IMR-90 (cell line): ENCODE data around the gene CYYR1. TPM values are rescaled to one million over a fixed set of nuclear protein-coding genes. Genes with fewer than 3 reads are reported as not detected.

Source experiments
- ATAC-seq: fragments of 200-7000 bp; cut with Tn5 transposase; 2 replicates; pipeline ENCODE4 v1.9.1; 2020; ENCODE audit warnings: low read depth, mild to moderate bottlenecking, moderate library complexity
- BruUV-seq: library from RNA; stranded (reverse); fragments of 400-500 nt; replicated peaks from 2 replicates; lab custom pipeline; 2021; lab: Mats Ljungman, UMichigan
- CTCF ChIA-PET: fragments of 300-600 bp; formaldehyde crosslinking; extraction: SDS; loops from one replicate; lab custom pipeline; 2021; ENCODE audit warnings: antibody characterized with exemption; lab: Yijun Ruan, JAX
- POLR2A ChIA-PET: fragments of 300-600 bp; sonication (Branson Sonifier 250); formaldehyde crosslinking; loops from one replicate; lab custom pipeline; 2022; ENCODE audit warnings: antibody characterized with exemption; ENCODE audit not compliant: unreplicated experiment; lab: Charles Lee
- DNase-seq: peaks from one replicate; pipeline ENCODE4 v3.0.0; 2013
- H2AFZ ChIP-seq: replicated peaks from 2 replicates; pipeline ENCODE3; 2013; ENCODE audit warnings: low read length, mild to moderate bottlenecking; ENCODE audit not compliant: poor library complexity
- H2AK5ac ChIP-seq: 2 replicates; pipeline ENCODE4 v1.6.1; 2013; ENCODE audit warnings: low read depth, low read length, inconsistent platforms
- H2AK9ac ChIP-seq: replicated peaks from 2 replicates; pipeline ENCODE3; 2013; ENCODE audit warnings: mild to moderate bottlenecking, low read depth, low read length, moderate library complexity; ENCODE audit not compliant: poor library complexity
- H2BK120ac ChIP-seq: 2 replicates; pipeline ENCODE4 v1.6.1; 2013; ENCODE audit warnings: low read depth, low read length, inconsistent platforms
- H2BK15ac ChIP-seq: 3 replicates; pipeline ENCODE4 v1.6.1; 2013; ENCODE audit warnings: low read depth, low read length, inconsistent platforms
- H2BK20ac ChIP-seq: 2 replicates; pipeline ENCODE4 v1.6.1; 2013; ENCODE audit warnings: low read depth, mild to moderate bottlenecking, inconsistent platforms, low read length, moderate library complexity
- H2BK5ac ChIP-seq: 2 replicates; pipeline ENCODE4 v1.6.1; 2013; ENCODE audit warnings: mild to moderate bottlenecking, low read depth, low read length, inconsistent platforms; ENCODE audit not compliant: poor library complexity, severe bottlenecking
- H3K14ac ChIP-seq: replicated peaks from 2 replicates; pipeline ENCODE4 v1.6.1; 2013; ENCODE audit warnings: low read depth, low read length, inconsistent platforms
- H3K18ac ChIP-seq: 2 replicates; pipeline ENCODE4 v1.6.1; 2013; ENCODE audit warnings: low read depth, low read length, control low read depth
- H3K23ac ChIP-seq: 2 replicates; pipeline ENCODE4 v1.6.1; 2013; ENCODE audit warnings: low read depth, low read length, inconsistent platforms
- H3K27ac ChIP-seq: 2 replicates; pipeline ENCODE4 v1.5.1; 2013; ENCODE audit warnings: mild to moderate bottlenecking, control low read depth, low read length; ENCODE audit not compliant: insufficient read depth
- H3K27me3 ChIP-seq: 2 replicates; pipeline ENCODE4 v1.6.1; 2013; ENCODE audit warnings: low read length; ENCODE audit not compliant: control insufficient read depth, insufficient read depth
- H3K36me3 ChIP-seq: 2 replicates; pipeline ENCODE4 v1.6.1; 2013; ENCODE audit warnings: low read length, mixed read lengths; ENCODE audit not compliant: control insufficient read depth, insufficient read depth
- H3K4ac ChIP-seq: 2 replicates; pipeline ENCODE4 v1.6.1; 2013; ENCODE audit warnings: low read depth, low read length, inconsistent platforms
- H3K4me1 ChIP-seq: 2 replicates; pipeline ENCODE4 v1.6.1; 2013; ENCODE audit warnings: low read length, mixed read lengths; ENCODE audit not compliant: control insufficient read depth, insufficient read depth
- H3K4me2 ChIP-seq: 2 replicates; pipeline ENCODE4 v1.6.1; 2013; ENCODE audit warnings: low read depth, mild to moderate bottlenecking, control low read depth, low read length, moderate library complexity
- H3K4me3 ChIP-seq: 2 replicates; pipeline ENCODE4 v1.5.1; 2013; ENCODE audit warnings: low read depth, mild to moderate bottlenecking, control low read depth, low read length, moderate library complexity; ENCODE audit not compliant: insufficient read depth
- H3K56ac ChIP-seq: 2 replicates; pipeline ENCODE4 v1.6.1; 2013; ENCODE audit warnings: low read length, inconsistent platforms; ENCODE audit not compliant: insufficient read depth; ENCODE audit errors: extremely low read depth
- H3K79me1 ChIP-seq, 2 experiments: 2 replicates each; pipeline ENCODE4 v1.6.1; 2013; ENCODE audit warnings: low read length in 2 of 2, inconsistent platforms in 1 of 2, low read depth in 1 of 2
- H3K9ac ChIP-seq: 2 replicates; pipeline ENCODE4 v1.6.1; 2013; ENCODE audit warnings: low read depth, low read length, control low read depth
- H3K9me1 ChIP-seq: 2 replicates; pipeline ENCODE4 v1.6.1; 2013; ENCODE audit warnings: low read length, inconsistent platforms; ENCODE audit not compliant: insufficient read depth
- H3K9me3 ChIP-seq: 2 replicates; pipeline ENCODE4 v1.6.1; 2013; ENCODE audit warnings: low read length; ENCODE audit not compliant: control insufficient read depth, insufficient read depth
- H4K20me1 ChIP-seq: 2 replicates; pipeline ENCODE4 v1.6.1; 2013; ENCODE audit warnings: low read length, inconsistent platforms; ENCODE audit not compliant: insufficient read depth
- H4K5ac ChIP-seq: 2 replicates; pipeline ENCODE4 v1.6.1; 2013; ENCODE audit warnings: mild to moderate bottlenecking, low read depth, low read length, control low read depth
- H4K8ac ChIP-seq, 2 experiments: 2 replicates each; pipeline ENCODE4 v1.6.1; 2013; ENCODE audit warnings: low read depth in 2 of 2, low read length in 2 of 2, control low read depth in 1 of 2, inconsistent platforms in 1 of 2
- H4K91ac ChIP-seq: 2 replicates; pipeline ENCODE4 v1.6.1; 2013; ENCODE audit warnings: low read depth, low read length, inconsistent platforms; ENCODE audit not compliant: insufficient read depth
- USF2 ChIP-seq: fragments of 150-350 bp; IDR thresholded peaks from 2 replicates; pipeline ENCODE4 v1.6.1; 2017; ENCODE audit warnings: mild to moderate bottlenecking, antibody characterized with exemption, low read length, low read depth
- WGBS, 2 experiments: methylation state at CpG; one replicate each; pipeline versions ENCODE4 v1.1.5 to v1.1.7; 2013; ENCODE audit warnings: missing lambda C conversion rate in 2 of 2; ENCODE audit not compliant: insufficient read length in 1 of 2; ENCODE audit errors: extremely low coverage in 2 of 2; 5-methylcytosine and 5-hydroxymethylcytosine counted together
- dilution Hi-C: fragments of 300-500 bp; cut with HindIII; formaldehyde crosslinking; loops from one replicate; pipeline ENCODE4 v1.14.3; 2018; ENCODE audit warnings: low sequenced_read_pairs; ENCODE audit not compliant: unreplicated experiment
- in situ Hi-C: fragments of 300-500 bp; cut with MboI; formaldehyde crosslinking; loops from 3 replicates; pipeline ENCODE4 v1.14.3; 2019; ENCODE audit warnings: low sequenced_read_pairs, inconsistent platforms, mixed read lengths
- intact Hi-C: fragments of 100-400 bp; cut with micrococcal nuclease; formaldehyde crosslinking; loops from 2 replicates; pipeline ENCODE4 v1.10.0; 2022
- polyA plus RNA-seq, 3 experiments: library from polyadenylated mRNA; depleted of rRNA; stranded (reverse); fragments of >200 nt; gene quantifications; 2 replicates each; pipeline ENCODE4 v1.2.3, GENCODE V29; 2012; ENCODE audit warnings: low replicate concordance in 1 of 3
- total RNA-seq: library from RNA; depleted of rRNA; stranded (reverse); fragments of >200 nt; gene quantifications from 2 replicates; pipeline ENCODE4 v1.2.3, GENCODE V29; 2012

CYYR1 gene
- total and polyA plus RNA-seq, 2 of the 4 experiments (the other 2 are of a cell fraction) = not detected

GRCh38 chr21:26554365-26554764, 18.7 kb downstream of the CYYR1 start:
- no peak for TF ChIP-seq USF2
- no peak overlapping the region for H2BK20ac ChIP-seq
- BruUV-seq = no TSS peak
- dilution Hi-C loops = no loop called here
- no peak overlapping the region for H2AK9ac ChIP-seq
- CTCF ChIA-PET = no interaction called here
- no peaks in the 10 kb centered on the region for H3K4me1 ChIP-seq
- no peaks in the 10 kb centered on the region for H3K79me1 ChIP-seq
- no peak overlapping the region for H3K14ac ChIP-seq
- H2BK5ac ChIP-seq = no peak overlapping the region
- H3K9ac ChIP-seq = no peak overlapping the region
- H4K5ac ChIP-seq = no peak overlapping the region
- H2BK15ac ChIP-seq = no peak overlapping the region
- DNase-seq (no peak), ATAC-seq (no peak)
- intact Hi-C loops = no loop called here
- H3K9me3 ChIP-seq = no peaks in the 10 kb centered on the region
- H3K27me3 ChIP-seq = no peaks in the 10 kb centered on the region
- H4K20me1 ChIP-seq = no peaks in the 10 kb centered on the region
- H4K91ac ChIP-seq = no peak overlapping the region
- no peak overlapping the region for H3K27ac ChIP-seq
- H2AK5ac ChIP-seq = no peak overlapping the region
- H3K4me2 ChIP-seq = no peak overlapping the region
- H3K23ac ChIP-seq = no peak overlapping the region
- no peak overlapping the region for H3K18ac ChIP-seq
- H3K56ac ChIP-seq = no peak overlapping the region
- no CpG with 5 or more reads among the region's 2 CpGs for WGBS, 2 experiments
- H3K36me3 ChIP-seq = no peaks in the 10 kb centered on the region
- no peaks in the 10 kb centered on the region for H3K9me1 ChIP-seq
- no peak overlapping the region for H4K8ac ChIP-seq
- no peak overlapping the region for H2AFZ ChIP-seq
- in situ Hi-C loops = no loop called here
- POLR2A ChIA-PET = no interaction called here
- no peak overlapping the region for H2BK120ac ChIP-seq
- H3K4ac ChIP-seq = no peak overlapping the region
- no peak overlapping the region for H3K4me3 ChIP-seq
